Measurements from ENCODE around the gene ELAC2.
A peak's percentile ranks its signal among the peaks of the same experiment; 100 is the strongest.

ELAC2 gene

GRCh38 chr17:13005530-13005929, 12.3 kb downstream of the ELAC2 start:
- DNase-seq (ENCODE audit: low read depth, low spot score) = no peak
- H3K4me3 ChIP-seq (ENCODE audit: low read depth, low read length) = no peak overlapping the region
- POLR2A ChIA-PET = no interaction called here
- CTCF ChIA-PET = interaction anchor here (1.2 to 6.4 kb wide), 7 partner anchors 9 to 825 kb away, joined by 3 to 86 read pairs (median 6); partner anchors contain the start of gene ELAC2
- TF ChIP-seq, protein P1, sequence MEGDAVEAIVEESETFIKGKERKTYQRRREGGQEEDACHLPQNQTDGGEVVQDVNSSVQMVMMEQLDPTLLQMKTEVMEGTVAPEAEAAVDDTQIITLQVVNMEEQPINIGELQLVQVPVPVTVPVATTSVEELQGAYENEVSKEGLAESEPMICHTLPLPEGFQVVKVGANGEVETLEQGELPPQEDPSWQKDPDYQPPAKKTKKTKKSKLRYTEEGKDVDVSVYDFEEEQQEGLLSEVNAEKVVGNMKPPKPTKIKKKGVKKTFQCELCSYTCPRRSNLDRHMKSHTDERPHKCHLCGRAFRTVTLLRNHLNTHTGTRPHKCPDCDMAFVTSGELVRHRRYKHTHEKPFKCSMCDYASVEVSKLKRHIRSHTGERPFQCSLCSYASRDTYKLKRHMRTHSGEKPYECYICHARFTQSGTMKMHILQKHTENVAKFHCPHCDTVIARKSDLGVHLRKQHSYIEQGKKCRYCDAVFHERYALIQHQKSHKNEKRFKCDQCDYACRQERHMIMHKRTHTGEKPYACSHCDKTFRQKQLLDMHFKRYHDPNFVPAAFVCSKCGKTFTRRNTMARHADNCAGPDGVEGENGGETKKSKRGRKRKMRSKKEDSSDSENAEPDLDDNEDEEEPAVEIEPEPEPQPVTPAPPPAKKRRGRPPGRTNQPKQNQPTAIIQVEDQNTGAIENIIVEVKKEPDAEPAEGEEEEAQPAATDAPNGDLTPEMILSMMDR (IDR thresholded peaks at IDR 0.05; ENCODE audit: insufficient read depth, low read length, missing control alignments) = no peak

DNA sequence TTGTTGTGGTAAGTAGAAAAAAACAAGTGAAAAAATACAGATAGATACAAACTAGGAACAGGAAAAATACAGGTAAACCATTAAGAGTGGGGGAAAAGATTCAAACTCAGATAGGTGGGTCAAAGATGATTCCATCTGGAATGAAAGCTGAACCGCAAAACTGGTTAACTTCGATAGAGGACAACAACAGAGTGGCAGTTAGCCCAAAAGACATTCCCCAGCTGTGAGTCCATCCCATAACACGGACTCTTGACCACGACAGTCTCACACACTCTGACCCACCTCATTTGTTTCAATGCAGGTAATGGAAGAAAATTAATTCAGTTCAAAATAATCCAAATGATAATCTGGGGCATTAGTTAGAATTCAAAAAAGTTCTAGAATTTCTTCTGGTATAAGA, 13.5 kb downstream of the ELAC2 start:
- POLR2A ChIA-PET = no interaction called here
- TF ChIP-seq, protein P1 (IDR thresholded peaks at IDR 0.05; ENCODE audit: insufficient read depth, low read length, missing control alignments) = no peak
- CTCF ChIA-PET = interaction anchor here (0.8 to 6.4 kb wide), 16 partner anchors 10 to 896 kb away, joined by 3 to 86 read pairs (median 4); partner anchors contain the start of gene ELAC2
- H3K4me3 ChIP-seq (ENCODE audit: low read depth, low read length) = no peak overlapping the region
- no peak for DNase-seq (ENCODE audit: low read depth, low spot score)

DNA sequence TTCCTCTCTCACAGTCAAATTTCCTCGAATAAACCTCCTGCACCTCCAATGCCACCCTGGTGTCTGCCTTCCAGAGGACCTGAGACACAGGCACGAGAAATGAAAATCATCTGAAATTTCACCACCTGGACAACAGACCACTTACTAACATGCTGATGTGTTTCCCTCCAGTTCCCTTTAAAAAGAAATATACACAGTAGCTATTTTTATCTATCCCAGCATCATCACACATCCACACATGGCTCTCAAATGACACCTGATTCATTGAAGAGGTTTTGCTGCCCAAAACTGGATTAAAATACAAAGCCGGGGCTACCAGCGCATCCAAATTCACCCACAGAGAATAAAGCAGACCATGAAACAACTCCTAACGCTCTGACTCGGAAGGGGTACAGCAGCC, 13.9 kb downstream of the ELAC2 start:
- POLR2A ChIA-PET = no interaction called here
- CTCF ChIA-PET = interaction anchor here (0.8 to 6.4 kb wide), 19 partner anchors 11 to 896 kb away, joined by 3 to 86 read pairs (median 6); partner anchors contain the start of gene ELAC2
- TF ChIP-seq, protein P1 (IDR thresholded peaks at IDR 0.05; ENCODE audit: insufficient read depth, low read length, missing control alignments) = no peak
- no peak overlapping the region for H3K4me3 ChIP-seq (ENCODE audit: low read depth, low read length)
- no peak for DNase-seq (ENCODE audit: low read depth, low spot score)

DNA sequence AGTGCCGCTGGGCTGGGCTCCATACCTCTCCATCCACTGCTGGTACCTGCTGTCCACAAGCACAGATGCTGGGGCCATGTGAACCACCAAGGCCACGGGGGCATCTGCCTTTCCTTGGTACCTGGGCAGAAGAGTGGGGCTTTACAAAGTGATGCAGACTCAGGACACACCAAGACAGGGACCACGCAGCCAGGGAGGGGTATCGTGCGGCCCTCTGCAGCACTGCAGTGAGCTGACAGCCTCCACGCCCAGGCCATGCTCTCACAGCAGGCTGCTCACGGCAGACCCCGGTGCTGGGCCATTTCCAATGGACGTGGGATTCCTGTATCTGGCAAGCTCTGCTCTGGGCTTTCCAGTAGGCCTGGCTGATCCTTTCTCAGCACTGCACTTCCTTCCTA, 14.4 kb downstream of the ELAC2 start:
- CTCF ChIA-PET = interaction anchor here (0.9 to 6.4 kb wide), 28 partner anchors 11 to 895 kb away, joined by 3 to 86 read pairs (median 6); partner anchors contain the start of gene ELAC2

GRCh38 chr17:13002761-13003453, 14.9 kb downstream of the ELAC2 start:
- peak; percentile 40 for DNase-seq (ENCODE audit: low read depth, low spot score)
- ChIA-PET CTCF (interaction anchor here (0.7 to 6.4 kb wide), 36 partner anchors 12 to 831 kb away, joined by 3 to 86 read pairs (median 4); partner anchors contain the start of gene ELAC2), POLR2A (no interaction called here)
- TF ChIP-seq, protein P1 (IDR thresholded peaks at IDR 0.05; ENCODE audit: insufficient read depth, low read length, missing control alignments) = peak; percentile 68
- no peak overlapping the region for H3K4me3 ChIP-seq (ENCODE audit: low read depth, low read length)

More for the DNA sequence above, 14.4 kb downstream of the ELAC2 start:
- DNase-seq (ENCODE audit: low read depth, low spot score) = no peak
- H3K4me3 ChIP-seq (ENCODE audit: low read depth, low read length) = no peak overlapping the region
- TF ChIP-seq, protein P1 (IDR thresholded peaks at IDR 0.05; ENCODE audit: insufficient read depth, low read length, missing control alignments) = no peak
- POLR2A ChIA-PET = no interaction called here

- POLR2A ChIA-PET = no interaction called here
- CTCF ChIA-PET = interaction anchor here (0.7 to 6.4 kb wide), 32 partner anchors 11 to 828 kb away, joined by 3 to 86 read pairs (median 5); partner anchors contain the start of gene ELAC2
- no peak for DNase-seq (ENCODE audit: low read depth, low spot score)
- TF ChIP-seq, protein P1 (IDR thresholded peaks at IDR 0.05; ENCODE audit: insufficient read depth, low read length, missing control alignments) = no peak
- H3K4me3 ChIP-seq (ENCODE audit: low read depth, low read length) = no peak overlapping the region
These were observed 15.7 kb downstream of the ELAC2 start for GRCh38 chr17:13001991-13002615.

Data from AG04449 (cell line).